Esophagus muscularis mucosa (tissue), 4 donors: ENCODE results near the gene TP53I3.

Experiments
- CTCF ChIP-seq, 3 experiments: fragments of 200-600 bp in 2 of 3; fragments of 450-650 bp in 1 of 3; sonication (generic) in 2 of 3; IDR thresholded peaks; one replicate each; pipeline ENCODE4 v1.5.1; 2017 to 2019; ENCODE audit warnings: antibody characterized with exemption in 3 of 3, mild to moderate bottlenecking in 2 of 3, moderate library complexity in 1 of 3
- EP300 ChIP-seq: sonication (generic); formaldehyde crosslinking; IDR thresholded peaks from one replicate; pipeline ENCODE4 v1.6.1; 2017; ENCODE audit warnings: antibody characterized with exemption
- POLR2A ChIP-seq: fragments of 450-650 bp; IDR thresholded peaks from one replicate; pipeline ENCODE4 v1.6.1; 2017; ENCODE audit warnings: antibody characterized with exemption, moderate library complexity, mild to moderate bottlenecking, low read depth
- POLR2AphosphoS5 ChIP-seq, 2 donors: sonication (generic); formaldehyde crosslinking; IDR thresholded peaks; one replicate each; pipeline ENCODE4 v1.6.1; 2017; ENCODE audit warnings: antibody characterized with exemption in 2 of 2

- no peak for TF ChIP-seq CTCF (IDR thresholded peaks at IDR 0.05)
- peak; percentile 46 for TF ChIP-seq POLR2A
- TF ChIP-seq POLR2AphosphoS5 (IDR thresholded peaks at IDR 0.05), result peak; percentile 77 to 89
- no peak for TF ChIP-seq EP300
These were observed 38.7 kb upstream of the TP53I3 start, which contains the start of the genes FAM228B and PFN4 for GRCh38 chr2:24123195-24123921.
